ENCODE results near the gene LRFN2.

Gene LRFN2

DNA sequence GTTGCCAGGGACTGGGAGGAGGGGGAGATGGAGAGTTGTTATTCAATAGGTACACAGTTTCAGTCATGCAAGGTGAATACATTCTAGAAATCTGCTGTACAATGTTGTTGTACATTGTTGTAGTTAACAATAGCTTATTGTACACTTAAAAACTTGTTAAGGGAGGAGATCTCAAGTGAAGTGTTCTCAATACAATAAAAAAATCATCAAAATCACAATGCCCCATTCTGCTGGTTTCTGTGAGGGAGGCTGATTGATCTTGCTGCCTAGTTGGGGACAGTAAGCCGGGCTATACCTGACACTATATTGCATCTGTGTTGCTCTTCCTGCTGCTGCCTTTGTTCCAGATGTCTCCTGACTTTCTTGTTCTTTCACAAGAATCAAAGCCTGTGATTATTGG, 232.1 kb downstream of the LRFN2 start:
- no peak for DNase-seq (ENCODE audit: low spot score)
- Histone ChIP-seq H2AFZ (ENCODE audit: low read length) (no peak overlapping the region), H4K8ac (ENCODE audit: low read depth, low read length) (no peak overlapping the region), H2BK120ac (ENCODE audit: low read depth, low read length) (no peak overlapping the region), H3K4ac (ENCODE audit: low read length) (no peak overlapping the region), H3K4me3 (ENCODE audit: low read length in 2 of 2) (no peak overlapping the region), H3K4me1 (ENCODE audit: control insufficient read depth in 2 of 2, insufficient read depth in 1 of 2, low read depth in 1 of 2, low read length in 2 of 2) (peaks cover 0 to 4% of the 10 kb centered on the region in 2 donors), H2BK12ac (ENCODE audit: low read length) (no peak overlapping the region), H3K79me1 (ENCODE audit: low read depth, low read length) (peaks cover 2% of the 10 kb centered on the region), H3K9me3 (replicated peaks in 1 of 2; ENCODE audit: control insufficient read depth in 2 of 2, insufficient read depth in 1 of 2, low read depth in 1 of 2, low read length in 2 of 2) (peaks cover 0 to 6% of the 10 kb centered on the region in 2 donors), H3K14ac (ENCODE audit: low read length) (no peak overlapping the region), H2AK5ac (ENCODE audit: low read depth, low read length) (no peak overlapping the region), H3K27ac (replicated peaks; ENCODE audit: low read length) (no peak overlapping the region), H4K91ac (ENCODE audit: low read depth, low read length, poor library complexity) (no peak overlapping the region), H3K36me3 (replicated peaks in 1 of 2; ENCODE audit: control insufficient read depth in 2 of 2, insufficient read depth in 2 of 2, low read length in 2 of 2) (no peaks in the 10 kb centered on the region), H3K4me2 (ENCODE audit: insufficient read depth, low read length, poor library complexity, severe bottlenecking) (no peak overlapping the region), H3K18ac (ENCODE audit: low read length) (no peak overlapping the region), H2BK5ac (ENCODE audit: low read length) (no peak overlapping the region), H2BK15ac (ENCODE audit: low read length) (no peak overlapping the region), H3K23ac (ENCODE audit: low read depth, low read length, poor library complexity) (no peak overlapping the region), H3K27me3 (ENCODE audit: control insufficient read depth in 3 of 3, insufficient read depth in 3 of 3, low read depth in 1 of 3, low read length in 3 of 3) (peaks cover 0 to 3% (median 0%) of the 10 kb centered on the region in 3 experiments), H3K9ac (ENCODE audit: low read depth, low read length, poor library complexity) (no peak overlapping the region)
- WGBS, 2 donors (ENCODE audit: extremely low coverage in 2 of 2, insufficient read length in 2 of 2, insufficient replicate concordance in 1 of 2), result no CpG with 5 or more reads among the region's 1 CpG

GRCh38 chr6:40353967-40354452, 233.2 kb downstream of the LRFN2 start:
- H2BK5ac ChIP-seq (ENCODE audit: low read length), result no peak overlapping the region
- no peak overlapping the region for H2BK120ac ChIP-seq (ENCODE audit: low read depth, low read length)
- peaks cover 0 to 3% of the 10 kb centered on the region in 2 donors for H3K4me1 ChIP-seq (ENCODE audit: control insufficient read depth in 2 of 2, insufficient read depth in 1 of 2, low read depth in 1 of 2, low read length in 2 of 2)
- H3K27me3 ChIP-seq (ENCODE audit: control insufficient read depth in 3 of 3, insufficient read depth in 3 of 3, low read depth in 1 of 3, low read length in 3 of 3), result peaks cover 0 to 3% (median 0%) of the 10 kb centered on the region in 3 experiments
- DNase-seq (ENCODE audit: low spot score), result no peak
- peaks cover 0 to 8% of the 10 kb centered on the region in 2 donors for H3K9me3 ChIP-seq (replicated peaks in 1 of 2; ENCODE audit: control insufficient read depth in 2 of 2, insufficient read depth in 1 of 2, low read depth in 1 of 2, low read length in 2 of 2)
- H4K8ac ChIP-seq (ENCODE audit: low read depth, low read length), result no peak overlapping the region
- H2BK12ac ChIP-seq (ENCODE audit: low read length), result no peak overlapping the region
- H3K4me2 ChIP-seq (ENCODE audit: insufficient read depth, low read length, poor library complexity, severe bottlenecking), result no peak overlapping the region
- no peak overlapping the region for H3K18ac ChIP-seq (ENCODE audit: low read length)
- no peak overlapping the region for H2BK15ac ChIP-seq (ENCODE audit: low read length)
- no peak overlapping the region for H3K14ac ChIP-seq (ENCODE audit: low read length)
- H3K4me3 ChIP-seq (ENCODE audit: low read length in 2 of 2), result no peak overlapping the region
- no peak overlapping the region for H2AK5ac ChIP-seq (ENCODE audit: low read depth, low read length)
- H3K9ac ChIP-seq (ENCODE audit: low read depth, low read length, poor library complexity), result no peak overlapping the region
- H3K79me1 ChIP-seq (ENCODE audit: low read depth, low read length), result peaks cover 2% of the 10 kb centered on the region
- H4K91ac ChIP-seq (ENCODE audit: low read depth, low read length, poor library complexity), result no peak overlapping the region
- no peak overlapping the region for H3K4ac ChIP-seq (ENCODE audit: low read length)
- no peaks in the 10 kb centered on the region for H3K36me3 ChIP-seq (replicated peaks in 1 of 2; ENCODE audit: control insufficient read depth in 2 of 2, insufficient read depth in 2 of 2, low read length in 2 of 2)
- H2AFZ ChIP-seq (ENCODE audit: low read length), result no peak overlapping the region
- no peak overlapping the region for H3K27ac ChIP-seq (replicated peaks; ENCODE audit: low read length)
- no peak overlapping the region for H3K23ac ChIP-seq (ENCODE audit: low read depth, low read length, poor library complexity)

- peaks cover 0 to 8% of the 10 kb centered on the region in 2 donors for H3K4me1 ChIP-seq (ENCODE audit: control insufficient read depth in 2 of 2, insufficient read depth in 1 of 2, low read depth in 1 of 2, low read length in 2 of 2)
- H2AFZ ChIP-seq (ENCODE audit: low read length), result no peak overlapping the region
- no peaks in the 10 kb centered on the region for H3K36me3 ChIP-seq (replicated peaks in 1 of 2; ENCODE audit: control insufficient read depth in 2 of 2, insufficient read depth in 2 of 2, low read length in 2 of 2)
- H2BK12ac ChIP-seq (ENCODE audit: low read length), result no peak overlapping the region
- H2BK5ac ChIP-seq (ENCODE audit: low read length), result no peak overlapping the region
- no peak overlapping the region for H4K8ac ChIP-seq (ENCODE audit: low read depth, low read length)
- DNase-seq (ENCODE audit: low spot score), result no peak
- peaks cover 0 to 8% of the 10 kb centered on the region in 2 donors for H3K9me3 ChIP-seq (replicated peaks in 1 of 2; ENCODE audit: control insufficient read depth in 2 of 2, insufficient read depth in 1 of 2, low read depth in 1 of 2, low read length in 2 of 2)
- H3K27ac ChIP-seq (replicated peaks; ENCODE audit: low read length), result no peak overlapping the region
- H3K4me3 ChIP-seq (ENCODE audit: low read length in 2 of 2), result peak overlapping the region in 1 of 2 donors; percentile 33
- no peak overlapping the region for H3K18ac ChIP-seq (ENCODE audit: low read length)
- no peak overlapping the region for H3K9ac ChIP-seq (ENCODE audit: low read depth, low read length, poor library complexity)
- no peak overlapping the region for H4K91ac ChIP-seq (ENCODE audit: low read depth, low read length, poor library complexity)
- no peak overlapping the region for H2AK5ac ChIP-seq (ENCODE audit: low read depth, low read length)
- no peak overlapping the region for H3K23ac ChIP-seq (ENCODE audit: low read depth, low read length, poor library complexity)
- no CpG with 5 or more reads among the region's 6 CpGs for WGBS, 2 donors (ENCODE audit: extremely low coverage in 2 of 2, insufficient read length in 2 of 2, insufficient replicate concordance in 1 of 2)
- peaks cover 0 to 3% (median 0%) of the 10 kb centered on the region in 3 experiments for H3K27me3 ChIP-seq (ENCODE audit: control insufficient read depth in 3 of 3, insufficient read depth in 3 of 3, low read depth in 1 of 3, low read length in 3 of 3)
- no peak overlapping the region for H3K14ac ChIP-seq (ENCODE audit: low read length)
- no peak overlapping the region for H2BK15ac ChIP-seq (ENCODE audit: low read length)
- H3K79me1 ChIP-seq (ENCODE audit: low read depth, low read length), result peaks cover 2% of the 10 kb centered on the region
- no peak overlapping the region for H3K4ac ChIP-seq (ENCODE audit: low read length)
- H3K4me2 ChIP-seq (ENCODE audit: insufficient read depth, low read length, poor library complexity, severe bottlenecking), result no peak overlapping the region
- no peak overlapping the region for H2BK120ac ChIP-seq (ENCODE audit: low read depth, low read length)
Observed at GRCh38 chr6:40353197-40353966, 233.8 kb downstream of the LRFN2 start.

DNA sequence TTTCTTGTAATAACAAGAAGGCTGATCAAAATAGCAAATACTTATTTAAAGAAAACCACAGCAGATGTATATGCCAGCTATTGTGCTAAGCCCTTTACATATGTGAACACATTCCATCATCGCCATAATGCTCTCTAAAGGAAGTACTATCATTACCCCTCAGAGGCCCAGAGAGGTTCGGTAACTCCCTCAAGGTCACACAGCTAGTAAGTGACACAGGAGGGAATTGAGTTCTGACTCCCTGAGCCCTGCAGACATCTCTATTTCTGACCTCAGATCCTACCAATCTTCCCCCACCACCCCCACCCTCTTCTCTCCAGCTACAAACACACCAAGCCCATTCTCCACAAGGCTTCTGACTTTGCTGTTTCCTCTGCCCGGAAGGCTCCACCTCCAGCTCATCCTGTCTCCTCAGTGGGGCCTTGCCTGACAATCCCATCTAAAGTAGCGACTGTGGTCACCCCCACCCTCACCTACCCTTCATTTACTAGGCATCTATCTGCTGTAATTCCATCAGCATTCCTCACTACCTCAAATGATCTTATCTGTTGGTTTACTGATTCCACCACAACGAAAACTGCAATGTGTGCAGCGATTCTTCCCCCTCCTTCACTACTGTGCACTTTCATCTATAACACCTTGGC, 234.5 kb downstream of the LRFN2 start:
- Histone ChIP-seq H4K91ac (ENCODE audit: low read depth, low read length, poor library complexity) (no peak overlapping the region), H3K36me3 (replicated peaks in 1 of 2; ENCODE audit: control insufficient read depth in 2 of 2, insufficient read depth in 2 of 2, low read length in 2 of 2) (no peaks in the 10 kb centered on the region), H2BK5ac (ENCODE audit: low read length) (no peak overlapping the region), H3K79me1 (ENCODE audit: low read depth, low read length) (peaks cover 2% of the 10 kb centered on the region), H3K9ac (ENCODE audit: low read depth, low read length, poor library complexity) (no peak overlapping the region), H3K4ac (ENCODE audit: low read length) (no peak overlapping the region), H3K4me3 (ENCODE audit: low read length in 2 of 2) (peak overlapping the region in 1 of 2 donors; percentile 33), H2BK15ac (ENCODE audit: low read length) (no peak overlapping the region), H3K27me3 (ENCODE audit: control insufficient read depth in 3 of 3, insufficient read depth in 3 of 3, low read depth in 1 of 3, low read length in 3 of 3) (peaks cover 0 to 3% (median 0%) of the 10 kb centered on the region in 3 experiments), H3K4me2 (ENCODE audit: insufficient read depth, low read length, poor library complexity, severe bottlenecking) (no peak overlapping the region), H3K4me1 (ENCODE audit: control insufficient read depth in 2 of 2, insufficient read depth in 1 of 2, low read depth in 1 of 2, low read length in 2 of 2) (peaks cover 0 to 12% of the 10 kb centered on the region in 2 donors), H2AK5ac (ENCODE audit: low read depth, low read length) (no peak overlapping the region), H3K27ac (replicated peaks; ENCODE audit: low read length) (no peak overlapping the region), H2BK12ac (ENCODE audit: low read length) (no peak overlapping the region), H3K18ac (ENCODE audit: low read length) (no peak overlapping the region), H3K23ac (ENCODE audit: low read depth, low read length, poor library complexity) (no peak overlapping the region), H3K9me3 (replicated peaks in 1 of 2; ENCODE audit: control insufficient read depth in 2 of 2, insufficient read depth in 1 of 2, low read depth in 1 of 2, low read length in 2 of 2) (peaks cover 0 to 8% of the 10 kb centered on the region in 2 donors), H2AFZ (ENCODE audit: low read length) (no peak overlapping the region), H2BK120ac (ENCODE audit: low read depth, low read length) (no peak overlapping the region), H3K14ac (ENCODE audit: low read length) (no peak overlapping the region), H4K8ac (ENCODE audit: low read depth, low read length) (no peak overlapping the region)
- DNase-seq (ENCODE audit: low spot score), result no peak
- no CpG with 5 or more reads among the region's 6 CpGs for WGBS, 2 donors (ENCODE audit: extremely low coverage in 2 of 2, insufficient read length in 2 of 2, insufficient replicate concordance in 1 of 2)
